T-helper 17 cell (primary cell): ENCODE data around the gene TM2D3. TPM values are rescaled to one million over a fixed set of nuclear protein-coding genes. Genes with fewer than 3 reads are reported as not detected.
"Not testable (repeated sequence)": the region's sequence is repeated elsewhere in the genome, so short reads cannot be mapped to it uniquely, and the experiment has no call there.

Experiments used
- ATAC-seq: fragments of 150-1000 bp; cut with Tn5 transposase; 2 replicates; pipeline ENCODE4 v1.10.0; 2021; ENCODE audit warnings: mild to moderate bottlenecking, moderate library complexity
- DNase-seq, 3 donors: peaks; one replicate each; pipeline versions ENCODE4 v3.0.0 to v3.0.0-alpha.2; 2020 to 2021
- H3K9me3 ChIP-seq: one replicate; pipeline ENCODE4 v1.7.0; 2013; ENCODE audit warnings: low read length, mild to moderate bottlenecking; ENCODE audit not compliant: control insufficient read depth, poor library complexity, severe bottlenecking
- H3K27ac Mint-ChIP-seq: one replicate; pipeline ENCODE4 v1.8.0; 2022; ENCODE audit warnings: mild to moderate bottlenecking, moderate library complexity, mixed read lengths
- H3K27me3 Mint-ChIP-seq: one replicate; pipeline ENCODE4 v1.8.0; 2022; ENCODE audit warnings: mixed read lengths
- H3K36me3 Mint-ChIP-seq: one replicate; pipeline ENCODE4 v1.8.0; 2022; ENCODE audit warnings: low read depth, mixed read lengths
- H3K4me1 Mint-ChIP-seq: one replicate; pipeline ENCODE4 v1.8.0; 2022; ENCODE audit warnings: mild to moderate bottlenecking, mixed read lengths
- H3K4me3 Mint-ChIP-seq: one replicate; pipeline ENCODE4 v1.8.0; 2022; ENCODE audit warnings: mild to moderate bottlenecking, moderate library complexity, mixed read lengths
- total RNA-seq, 4 donors: library from RNA in 2 of 4; stranded (reverse) in 2 of 4; gene quantifications; one replicate each; pipeline ENCODE4 v1.2.3 and lab custom pipeline; 2022 to 2026

Gene TM2D3
- total RNA-seq, 2 donors from 2014 or later, result 66.0 to 91.0 TPM

GRCh38 chr15:101675015-101675414 lies 22.8 kb upstream of the TM2D3 start:
- H3K4me1 Mint-ChIP-seq, result peaks cover 20% of the 10 kb centered on the region
- ATAC-seq (no peak), DNase-seq (no peak)
- no peaks in the 10 kb centered on the region for H3K27me3 Mint-ChIP-seq
- H3K27ac Mint-ChIP-seq, result peak overlapping the region; percentile 79
- peaks cover 30% of the 10 kb centered on the region for H3K36me3 Mint-ChIP-seq
- H3K4me3 Mint-ChIP-seq, result peak overlapping the region; percentile 66
- no peaks in the 10 kb centered on the region for H3K9me3 ChIP-seq

GRCh38 chr15:101672298-101672697 lies 20.1 kb upstream of the TM2D3 start:
- H3K9me3 ChIP-seq, result no peaks in the 10 kb centered on the region
- peaks cover 14% of the 10 kb centered on the region for H3K4me1 Mint-ChIP-seq
- H3K27ac Mint-ChIP-seq, result no peak overlapping the region
- no peak for DNase-seq
- no peak overlapping the region for H3K4me3 Mint-ChIP-seq
- peaks cover 23% of the 10 kb centered on the region for H3K36me3 Mint-ChIP-seq
- no peaks in the 10 kb centered on the region for H3K27me3 Mint-ChIP-seq
- ATAC-seq, result no peak

GRCh38 chr15:101669744-101670143 lies 17.6 kb upstream of the TM2D3 start:
- peaks cover 17% of the 10 kb centered on the region for H3K36me3 Mint-ChIP-seq

GRCh38 chr15:101667881-101668280 lies 15.7 kb upstream of the TM2D3 start:
- no peaks in the 10 kb centered on the region for H3K27me3 Mint-ChIP-seq
- H3K36me3 Mint-ChIP-seq, result peaks cover 12% of the 10 kb centered on the region
- no peak for ATAC-seq

More at GRCh38 chr15:101669744-101670143, 17.6 kb upstream of the TM2D3 start:
- H3K4me3 Mint-ChIP-seq, result no peak overlapping the region
- H3K9me3 ChIP-seq, result no peaks in the 10 kb centered on the region
- no peak overlapping the region for H3K27ac Mint-ChIP-seq
- H3K4me1 Mint-ChIP-seq, result peaks cover 7% of the 10 kb centered on the region
- DNase-seq, result no peak
- ATAC-seq, result no peak
- no peaks in the 10 kb centered on the region for H3K27me3 Mint-ChIP-seq

GRCh38 chr15:101664303-101664913 lies 12.2 kb upstream of the TM2D3 start:
- Mint-ChIP-seq H3K27me3 (no peaks in the 10 kb centered on the region), H3K36me3 (peaks cover 6% of the 10 kb centered on the region), H3K4me3 (no peak overlapping the region), H3K27ac (peak overlapping the region; percentile 8), H3K4me1 (peaks cover 14% of the 10 kb centered on the region)
- no peak for DNase-seq
- no peak for ATAC-seq
- no peaks in the 10 kb centered on the region for H3K9me3 ChIP-seq

More at GRCh38 chr15:101667881-101668280, 15.7 kb upstream of the TM2D3 start:
- Mint-ChIP-seq H3K4me3 (no peak overlapping the region), H3K27ac (no peak overlapping the region), H3K4me1 (peaks cover 15% of the 10 kb centered on the region)
- H3K9me3 ChIP-seq, result no peaks in the 10 kb centered on the region
- DNase-seq, result no peak

- Mint-ChIP-seq H3K4me1 (peaks cover 15% of the 10 kb centered on the region), H3K36me3 (peaks cover 3% of the 10 kb centered on the region), H3K4me3 (no peak overlapping the region), H3K27ac (no peak overlapping the region), H3K27me3 (no peaks in the 10 kb centered on the region)
- DNase-seq, result no peak
- no peak for ATAC-seq
- no peaks in the 10 kb centered on the region for H3K9me3 ChIP-seq
These were observed 10.0 kb upstream of the TM2D3 start for GRCh38 chr15:101662203-101662602.

GRCh38 chr15:101660005-101660404 lies 7.8 kb upstream of the TM2D3 start:
- no peaks in the 10 kb centered on the region for H3K9me3 ChIP-seq
- H3K4me1 Mint-ChIP-seq, result peaks cover 14% of the 10 kb centered on the region
- ATAC-seq (no peak), DNase-seq (no peak)
- no peak overlapping the region for H3K27ac Mint-ChIP-seq
- peaks cover 3% of the 10 kb centered on the region for H3K36me3 Mint-ChIP-seq
- no peaks in the 10 kb centered on the region for H3K27me3 Mint-ChIP-seq
- no peak overlapping the region for H3K4me3 Mint-ChIP-seq

- H3K36me3 Mint-ChIP-seq, result no peaks in the 10 kb centered on the region
- peaks cover 2% of the 10 kb centered on the region for H3K4me1 Mint-ChIP-seq
- H3K27ac Mint-ChIP-seq, result no peak overlapping the region
- no peak for ATAC-seq
- no peak for DNase-seq
- no peaks in the 10 kb centered on the region for H3K27me3 Mint-ChIP-seq
- no peak overlapping the region for H3K4me3 Mint-ChIP-seq
- H3K9me3 ChIP-seq, result no peaks in the 10 kb centered on the region
These were observed 6.0 kb upstream of the TM2D3 start for GRCh38 chr15:101657968-101658784.

GRCh38 chr15:101657171-101657570 lies 5.0 kb upstream of the TM2D3 start:
- no peak for ATAC-seq
- no peaks in the 10 kb centered on the region for H3K27me3 Mint-ChIP-seq

GRCh38 chr15:101654624-101655337 lies 2.6 kb upstream of the TM2D3 start:
- H3K9me3 ChIP-seq, H3K27me3 Mint-ChIP-seq, ATAC-seq, DNase-seq, H3K27ac Mint-ChIP-seq, H3K36me3 Mint-ChIP-seq: not testable (repeated sequence)
- H3K4me3 Mint-ChIP-seq, result peak overlapping the region; percentile 39
- H3K4me1 Mint-ChIP-seq, result peaks cover 12% of the 10 kb centered on the region

More at GRCh38 chr15:101657171-101657570, 5.0 kb upstream of the TM2D3 start:
- Mint-ChIP-seq H3K4me1 (peaks cover 2% of the 10 kb centered on the region), H3K27ac (no peak overlapping the region), H3K36me3 (no peaks in the 10 kb centered on the region), H3K4me3 (no peak overlapping the region)
- DNase-seq, result no peak
- no peaks in the 10 kb centered on the region for H3K9me3 ChIP-seq

GRCh38 chr15:101654171-101654570 lies 2.0 kb upstream of the TM2D3 start:
- DNase-seq (no peak), ATAC-seq (no peak)
- Mint-ChIP-seq H3K27me3 (no peaks in the 10 kb centered on the region), H3K36me3 (no peaks in the 10 kb centered on the region), H3K4me3 (peak overlapping the region; percentile 39), H3K4me1 (peaks cover 13% of the 10 kb centered on the region), H3K27ac (no peak overlapping the region)
- no peaks in the 10 kb centered on the region for H3K9me3 ChIP-seq

- Mint-ChIP-seq H3K27me3 (no peaks in the 10 kb centered on the region), H3K4me3 (peak overlapping the region; percentile 93), H3K4me1 (peaks cover 13% of the 10 kb centered on the region), H3K27ac (peak overlapping the region; percentile 97), H3K36me3 (no peaks in the 10 kb centered on the region)
- DNase-seq, result no peak
- H3K9me3 ChIP-seq, result no peaks in the 10 kb centered on the region
- ATAC-seq, result no peak
These were observed 727 bp upstream of the TM2D3 start for GRCh38 chr15:101652786-101653430.
